Body of pancreas (tissue), 4 donors: ENCODE data around the gene PKIB. TPM values are rescaled to one million over a fixed set of nuclear protein-coding genes. Genes with fewer than 3 reads are reported as not detected.

ENCODE experiments used
- ATAC-seq: fragments of 150-250 bp; one replicate; pipeline ENCODE4 v1.9.1; 2016
- DNase-seq, 4 donors: peaks; one replicate each; pipeline ENCODE4 v3.0.0-alpha.2; 2019
- H3K27ac ChIP-seq, 4 donors: fragments of 200-600 bp; sonication (generic); 1 replicate in 3 of 4; 2 replicates in 1 of 4; pipeline versions ENCODE4 v1.5.1 to v1.6.1; 2016 to 2019; ENCODE audit warnings: mild to moderate bottlenecking in 1 of 4, mixed read lengths in 1 of 4, moderate library complexity in 1 of 4
- H3K27me3 ChIP-seq, 2 donors: fragments of 200-600 bp; sonication (generic); one replicate each; pipeline ENCODE4 v1.6.0; 2016; ENCODE audit warnings: mild to moderate bottlenecking in 1 of 2
- H3K36me3 ChIP-seq, 2 donors: fragments of 200-600 bp; sonication (generic); replicated peaks in 1 of 2; 2 replicates each; pipeline ENCODE4 v1.5.1; 2016; ENCODE audit warnings: low read depth in 2 of 2; ENCODE audit not compliant: insufficient read depth in 1 of 2
- H3K4me1 ChIP-seq: fragments of 200-600 bp; sonication (generic); one replicate; pipeline ENCODE4 v1.6.0; 2016
- H3K4me3 ChIP-seq, 2 donors: fragments of 200-600 bp; sonication (generic); 1 replicate in 1 of 2; 2 replicates in 1 of 2; pipeline ENCODE4 v1.5.1; 2016 to 2019
- H3K9me3 ChIP-seq, 3 donors: fragments of 200-600 bp; sonication (generic); 1 replicate in 2 of 3; 2 replicates in 1 of 3; pipeline ENCODE4 v1.5.1; 2016
- POLR2A ChIP-seq, 3 donors: fragments of 450-650 bp; IDR thresholded peaks; one replicate each; pipeline ENCODE4 v1.6.1; 2016; ENCODE audit warnings: antibody characterized with exemption in 3 of 3, mild to moderate bottlenecking in 2 of 3
- WGBS, 2 donors: methylation state at CpG; one replicate each; pipeline ENCODE4 v1.1.5; 2017; 5-methylcytosine and 5-hydroxymethylcytosine counted together
- intact Hi-C: fragments of 100-400 bp; cut with DNase I; formaldehyde crosslinking; loops from one replicate; pipeline ENCODE4 v1.15.1; 2023
- total RNA-seq, 2 donors: library from RNA; depleted of rRNA; stranded (reverse); fragments of >200 nt; gene quantifications; one replicate each; pipeline ENCODE4 v1.1.0, GENCODE V29; 2016
- TF ChIP-seq, protein P1 (sequence below), 7 experiments: fragments of 450-650 bp in 4 of 7; fragments of 200-600 bp in 3 of 7; sonication (generic) in 3 of 7; IDR thresholded peaks; one replicate each; pipeline ENCODE4 v1.5.1; 2016 to 2019; ENCODE audit warnings: antibody characterized with exemption in 7 of 7

The PKIB gene
- total RNA-seq, 2 donors from 2014 or later: 13.0 TPM; not detected in 1

DNA sequence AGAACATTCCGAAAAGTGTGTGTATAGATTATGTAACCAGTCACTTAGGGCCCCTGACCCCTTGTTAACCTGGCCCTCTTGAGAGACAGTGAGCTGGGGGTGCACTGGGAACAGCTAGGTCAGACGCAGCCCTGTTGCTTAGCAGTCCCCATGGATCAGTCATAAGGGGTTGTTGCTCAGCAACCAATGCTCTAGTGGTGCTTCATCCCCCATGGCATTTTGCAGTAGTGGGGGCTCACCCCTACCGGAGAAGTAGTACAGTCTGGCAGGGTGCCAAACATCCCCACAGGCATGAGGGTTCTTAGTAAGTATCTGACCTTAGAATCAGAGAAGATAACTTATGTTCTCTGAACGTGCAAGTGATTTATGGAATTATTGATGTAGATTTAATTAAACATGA, 12.3 kb downstream of the PKIB start:
- peak in 3 of 4 donors; percentile 4 to 16 (median 13) for DNase-seq

DNA sequence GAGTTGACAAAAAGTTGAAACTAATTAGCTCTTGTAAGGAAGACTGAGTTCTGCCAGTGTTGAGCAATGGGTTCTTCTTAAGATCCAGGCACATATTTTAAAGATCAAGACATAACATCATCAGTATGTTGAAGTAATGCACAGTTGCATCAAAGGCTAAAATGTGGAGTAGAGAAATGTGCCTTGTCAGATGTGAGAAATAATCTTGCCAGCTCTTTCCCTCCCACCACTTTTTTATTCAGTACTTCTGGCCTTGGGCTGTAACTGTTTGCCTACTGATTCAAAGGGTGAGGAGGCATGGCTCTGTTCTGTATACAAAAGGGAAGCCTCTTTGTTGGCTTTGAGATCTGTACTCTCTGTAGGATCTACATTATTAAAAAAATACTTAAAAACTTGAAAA, 13.1 kb downstream of the PKIB start:
- intact Hi-C loops: no loop called here
- H3K27me3 ChIP-seq: no peaks in the 10 kb centered on the region

More for the DNA sequence above, 12.3 kb downstream of the PKIB start:
- Histone ChIP-seq H3K36me3 (no peaks in the 10 kb centered on the region), H3K9me3 (no peaks in the 10 kb centered on the region), H3K4me3 (no peak overlapping the region), H3K4me1 (no peaks in the 10 kb centered on the region), H3K27ac (no peak overlapping the region), H3K27me3 (no peaks in the 10 kb centered on the region)
- TF ChIP-seq, protein P1, sequence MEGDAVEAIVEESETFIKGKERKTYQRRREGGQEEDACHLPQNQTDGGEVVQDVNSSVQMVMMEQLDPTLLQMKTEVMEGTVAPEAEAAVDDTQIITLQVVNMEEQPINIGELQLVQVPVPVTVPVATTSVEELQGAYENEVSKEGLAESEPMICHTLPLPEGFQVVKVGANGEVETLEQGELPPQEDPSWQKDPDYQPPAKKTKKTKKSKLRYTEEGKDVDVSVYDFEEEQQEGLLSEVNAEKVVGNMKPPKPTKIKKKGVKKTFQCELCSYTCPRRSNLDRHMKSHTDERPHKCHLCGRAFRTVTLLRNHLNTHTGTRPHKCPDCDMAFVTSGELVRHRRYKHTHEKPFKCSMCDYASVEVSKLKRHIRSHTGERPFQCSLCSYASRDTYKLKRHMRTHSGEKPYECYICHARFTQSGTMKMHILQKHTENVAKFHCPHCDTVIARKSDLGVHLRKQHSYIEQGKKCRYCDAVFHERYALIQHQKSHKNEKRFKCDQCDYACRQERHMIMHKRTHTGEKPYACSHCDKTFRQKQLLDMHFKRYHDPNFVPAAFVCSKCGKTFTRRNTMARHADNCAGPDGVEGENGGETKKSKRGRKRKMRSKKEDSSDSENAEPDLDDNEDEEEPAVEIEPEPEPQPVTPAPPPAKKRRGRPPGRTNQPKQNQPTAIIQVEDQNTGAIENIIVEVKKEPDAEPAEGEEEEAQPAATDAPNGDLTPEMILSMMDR (IDR thresholded peaks at IDR 0.05): no peak
- TF ChIP-seq POLR2A (IDR thresholded peaks at IDR 0.05): no peak
- intact Hi-C loops: no loop called here
- 38 to 47% methylated on average over 3 to 4 of the region's 4 CpGs for WGBS, 2 donors
- no peak for ATAC-seq

DNA sequence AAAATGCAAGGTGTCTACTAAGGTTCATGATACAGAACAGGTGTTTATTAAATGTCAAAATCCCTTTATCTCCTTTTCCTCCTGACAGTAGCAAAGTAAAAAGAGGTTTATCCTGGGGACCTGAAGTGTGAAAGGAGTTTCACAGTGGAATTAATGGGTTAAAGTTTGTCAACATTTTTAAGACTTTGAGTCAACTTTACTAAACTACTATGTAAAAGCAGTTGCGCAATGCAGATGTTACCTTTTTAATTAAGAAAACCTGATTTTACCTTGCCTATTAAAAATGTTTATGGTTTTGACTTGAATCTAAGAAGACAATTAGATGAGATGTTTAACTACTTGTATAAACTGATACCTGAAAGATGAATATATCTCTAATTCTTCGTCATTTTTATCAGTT, 14.6 kb downstream of the PKIB start:
- Histone ChIP-seq H3K4me3 (no peak overlapping the region), H3K4me1 (peaks cover 3% of the 10 kb centered on the region), H3K27me3 (no peaks in the 10 kb centered on the region), H3K36me3 (no peaks in the 10 kb centered on the region), H3K9me3 (no peaks in the 10 kb centered on the region), H3K27ac (no peak overlapping the region)
- intact Hi-C loops: no loop called here
- TF ChIP-seq POLR2A (IDR thresholded peaks at IDR 0.05): no peak
- TF ChIP-seq, protein P1 (IDR thresholded peaks at IDR 0.05): no peak
- no peak for ATAC-seq
- WGBS, 2 donors: 72 to 78% methylated on average over 2 of the region's 2 CpGs
- no peak for DNase-seq

More for the DNA sequence above, 13.1 kb downstream of the PKIB start:
- Histone ChIP-seq H3K9me3 (no peaks in the 10 kb centered on the region), H3K4me3 (no peak overlapping the region), H3K4me1 (no peaks in the 10 kb centered on the region), H3K36me3 (no peaks in the 10 kb centered on the region), H3K27ac (no peak overlapping the region)
- no peak for TF ChIP-seq POLR2A (IDR thresholded peaks at IDR 0.05)
- ATAC-seq (no peak), DNase-seq (no peak)

DNA sequence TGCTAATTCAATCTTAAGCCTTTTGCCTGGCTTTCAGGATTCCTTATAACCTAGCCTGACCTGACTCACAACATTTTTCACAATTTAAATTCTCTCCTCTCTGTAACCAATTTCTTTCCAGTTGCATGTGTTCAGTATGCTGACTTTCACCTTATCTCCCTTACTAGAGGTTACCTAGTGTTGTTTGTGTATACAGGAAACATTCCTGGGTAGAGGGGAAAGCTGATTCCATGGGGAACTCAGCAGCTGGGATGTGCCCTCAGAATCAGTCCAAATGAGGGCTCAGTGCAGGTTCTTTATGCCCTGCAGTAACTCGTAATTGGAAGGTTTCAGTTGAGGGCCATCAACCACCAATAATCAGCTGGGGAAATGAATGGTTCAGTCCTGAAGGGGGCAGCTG, 18.5 kb downstream of the PKIB start:
- ATAC-seq (no peak), DNase-seq (peak in 2 of 4 donors; percentile 10 to 49)
- no peak overlapping the region for H3K27ac ChIP-seq
- TF ChIP-seq, protein P1 (IDR thresholded peaks at IDR 0.05): no peak
- no peak for TF ChIP-seq POLR2A (IDR thresholded peaks at IDR 0.05)
- no peaks in the 10 kb centered on the region for H3K27me3 ChIP-seq
- peaks cover 3% of the 10 kb centered on the region for H3K4me1 ChIP-seq
- intact Hi-C loops: no loop called here
- H3K36me3 ChIP-seq: no peaks in the 10 kb centered on the region
- no peaks in the 10 kb centered on the region for H3K9me3 ChIP-seq
- WGBS, 2 donors: 20 to 25% methylated on average over 1 of the region's 1 CpG
- no peak overlapping the region for H3K4me3 ChIP-seq

DNA sequence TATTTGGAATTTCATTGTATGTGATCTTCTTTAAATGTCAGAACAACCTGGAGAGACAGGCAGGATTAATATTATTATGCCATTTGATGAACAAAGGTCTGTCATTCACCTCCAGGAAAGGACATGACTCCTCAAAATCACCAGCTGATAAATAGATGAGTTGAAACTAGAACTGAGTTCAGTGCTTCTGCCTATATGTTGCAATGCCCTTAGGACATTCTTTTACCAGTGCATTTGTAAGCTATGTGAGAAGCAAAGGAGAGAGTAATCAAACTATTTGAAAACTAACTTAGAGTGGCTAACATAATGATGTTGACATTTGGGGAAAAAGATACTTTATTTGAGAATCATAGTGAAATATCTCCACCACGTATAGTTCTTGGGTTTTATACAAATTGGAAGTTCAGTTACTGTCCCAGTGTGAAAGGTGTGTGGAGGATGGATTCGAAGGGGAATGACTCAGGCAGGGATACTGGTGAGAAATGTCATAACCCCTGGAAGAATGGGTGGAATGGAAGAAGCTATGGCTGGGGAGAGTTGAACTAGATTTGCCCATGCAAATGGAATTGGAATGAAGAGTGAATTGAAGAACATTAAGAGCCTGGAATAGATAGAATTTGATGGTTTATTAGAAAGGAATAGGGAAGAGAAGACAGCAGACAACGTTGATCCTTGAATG, 21.5 kb downstream of the PKIB start:
- Histone ChIP-seq H3K27me3 (no peaks in the 10 kb centered on the region), H3K4me1 (peaks cover 3% of the 10 kb centered on the region), H3K27ac (no peak overlapping the region), H3K9me3 (no peaks in the 10 kb centered on the region), H3K4me3 (no peak overlapping the region), H3K36me3 (no peaks in the 10 kb centered on the region)
- TF ChIP-seq, protein P1 (IDR thresholded peaks at IDR 0.05): no peak
- no peak for TF ChIP-seq POLR2A (IDR thresholded peaks at IDR 0.05)
- WGBS, 2 donors: 75 to 77% methylated on average over 3 of the region's 3 CpGs
- ATAC-seq (no peak), DNase-seq (no peak)
- intact Hi-C loops: no loop called here
